Activated T-cell treated with anti-CD3 and anti-CD28 coated beads, Interleukin-2, amount 50 U/mL, for 24 hours (primary cell): ENCODE measurements around the gene IL12RB1.

ENCODE experiments used
- DNase-seq: peaks from one replicate; pipeline ENCODE4 v3.0.0-alpha.2; 2020
- H3K27ac Mint-ChIP-seq: 2 replicates; pipeline ENCODE4 v1.8.0; 2020; ENCODE audit warnings: mild to moderate bottlenecking, mixed read lengths
- H3K27me3 Mint-ChIP-seq: 2 replicates; pipeline ENCODE4 v1.8.0; 2020; ENCODE audit warnings: mixed read lengths
- H3K36me3 Mint-ChIP-seq: 2 replicates; pipeline ENCODE4 v1.8.0; 2020; ENCODE audit warnings: low read depth, mixed read lengths
- H3K4me1 Mint-ChIP-seq: 2 replicates; pipeline ENCODE4 v1.8.0; 2020; ENCODE audit warnings: low read depth, mixed read lengths
- H3K4me3 Mint-ChIP-seq: 2 replicates; pipeline ENCODE4 v1.8.0; 2020; ENCODE audit warnings: mild to moderate bottlenecking, moderate library complexity, mixed read lengths
- H3K9me3 Mint-ChIP-seq: 2 replicates; pipeline ENCODE4 v1.8.0; 2020; ENCODE audit warnings: mixed read lengths

The IL12RB1 gene

DNA sequence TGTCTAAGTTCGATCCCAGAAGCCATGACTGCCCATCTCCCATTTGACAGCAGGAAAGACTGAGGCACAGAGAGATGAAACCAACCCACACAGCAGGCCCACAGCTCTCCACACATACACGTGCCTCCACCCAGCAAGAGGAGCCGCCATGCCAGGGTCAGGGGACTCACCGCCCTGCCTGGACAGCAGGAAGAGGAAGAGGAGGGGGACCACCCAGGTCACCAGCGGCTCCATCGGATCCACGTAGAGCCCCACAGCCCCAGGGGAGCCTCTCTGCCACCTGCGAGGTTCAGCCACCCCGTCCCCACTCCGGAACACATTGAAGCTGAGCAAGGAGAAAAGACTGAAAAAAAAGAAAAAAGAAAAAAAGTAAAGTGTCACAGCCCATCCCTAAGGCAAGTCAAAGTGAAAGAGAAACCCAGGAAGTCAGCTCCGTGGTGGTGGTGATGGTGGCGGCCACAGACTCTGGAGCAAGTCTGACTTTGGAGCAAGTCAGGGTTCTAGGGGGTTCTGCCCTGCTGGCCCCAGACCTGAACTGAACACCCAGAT lies at the start of gene IL12RB1:
Gene IL12RB1 (minus strand): TSS at position 345 of the 549 bp plus-strand sequence. CDS start 111 bp downstream, at position 234.
- peak; percentile 72 for DNase-seq

GRCh38 chr19:18135712-18136584 lies 49.2 kb upstream of the IL12RB1 start:
- DNase-seq: no peak
- Mint-ChIP-seq H3K9me3 (no peaks in the 10 kb centered on the region), H3K4me1 (no peaks in the 10 kb centered on the region), H3K4me3 (no peak overlapping the region), H3K27me3 (no peaks in the 10 kb centered on the region), H3K36me3 (peaks cover 71% of the 10 kb centered on the region), H3K27ac (peak overlapping the region; percentile 12)

More for the DNA sequence above, at the start of gene IL12RB1:
- H3K27me3 Mint-ChIP-seq: no peaks in the 10 kb centered on the region
- peaks cover 4% of the 10 kb centered on the region for H3K9me3 Mint-ChIP-seq
- peaks cover 66% of the 10 kb centered on the region for H3K4me1 Mint-ChIP-seq
- H3K36me3 Mint-ChIP-seq: peaks cover 21% of the 10 kb centered on the region
- H3K27ac Mint-ChIP-seq: peak within 1 kb of the TSS; percentile 99
- H3K4me3 Mint-ChIP-seq: peak within 1 kb of the TSS; percentile 95

DNA sequence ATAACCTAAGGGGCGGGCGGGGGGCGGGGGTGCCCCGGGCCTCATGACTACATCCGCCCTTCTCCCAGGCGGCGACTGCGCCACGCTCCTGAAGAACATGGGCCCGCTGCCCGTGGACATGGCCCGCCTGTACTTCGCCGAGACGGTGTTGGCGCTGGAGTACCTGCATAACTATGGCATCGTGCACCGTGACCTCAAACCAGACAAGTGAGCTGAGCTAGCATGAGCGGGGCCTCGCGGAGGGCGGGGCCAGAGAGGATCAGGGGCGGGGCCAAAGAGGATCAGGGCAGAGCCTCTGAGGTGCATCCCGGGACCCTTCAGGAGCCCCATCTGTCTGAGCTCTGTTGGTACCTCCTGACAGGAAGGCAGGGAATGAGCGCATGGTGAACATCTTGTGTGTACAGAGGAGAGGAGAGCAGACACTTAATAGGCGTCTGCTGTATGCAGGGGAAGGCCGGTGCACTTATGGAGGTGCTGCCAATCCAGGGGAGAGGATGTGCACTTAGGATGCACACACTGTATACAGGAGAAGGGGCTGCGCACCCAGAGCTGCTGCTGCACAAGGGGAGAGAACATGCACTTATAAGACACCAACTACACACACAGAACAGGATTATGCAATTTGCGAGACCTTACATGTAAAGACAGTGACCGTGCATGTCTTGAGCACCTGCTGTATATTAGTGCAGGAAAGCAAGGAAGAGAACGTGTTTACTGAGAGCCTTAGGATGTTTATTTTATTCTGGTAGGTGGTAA lies 45.3 kb upstream of the IL12RB1 start:
- no peaks in the 10 kb centered on the region for H3K9me3 Mint-ChIP-seq
- no peak overlapping the region for H3K4me3 Mint-ChIP-seq
- no peak for DNase-seq
- no peaks in the 10 kb centered on the region for H3K27me3 Mint-ChIP-seq
- peaks cover 76% of the 10 kb centered on the region for H3K36me3 Mint-ChIP-seq
- no peaks in the 10 kb centered on the region for H3K4me1 Mint-ChIP-seq
- no peak overlapping the region for H3K27ac Mint-ChIP-seq

GRCh38 chr19:18130523-18131242 lies 43.9 kb upstream of the IL12RB1 start:
- Mint-ChIP-seq H3K4me3 (no peak overlapping the region), H3K9me3 (no peaks in the 10 kb centered on the region), H3K4me1 (no peaks in the 10 kb centered on the region), H3K27ac (no peak overlapping the region), H3K36me3 (peaks cover 72% of the 10 kb centered on the region), H3K27me3 (no peaks in the 10 kb centered on the region)
- no peak for DNase-seq

- no peak overlapping the region for H3K4me3 Mint-ChIP-seq
- no peak for DNase-seq
- no peaks in the 10 kb centered on the region for H3K4me1 Mint-ChIP-seq
- H3K36me3 Mint-ChIP-seq: peaks cover 74% of the 10 kb centered on the region
- no peaks in the 10 kb centered on the region for H3K9me3 Mint-ChIP-seq
- H3K27ac Mint-ChIP-seq: no peak overlapping the region
- no peaks in the 10 kb centered on the region for H3K27me3 Mint-ChIP-seq
These were observed 42.1 kb upstream of the IL12RB1 start for GRCh38 chr19:18128805-18129204.

GRCh38 chr19:18128044-18128443 lies 41.3 kb upstream of the IL12RB1 start:
- Mint-ChIP-seq H3K4me1 (no peaks in the 10 kb centered on the region), H3K36me3 (peaks cover 80% of the 10 kb centered on the region), H3K4me3 (no peak overlapping the region), H3K9me3 (no peaks in the 10 kb centered on the region), H3K27ac (peak overlapping the region; percentile 55), H3K27me3 (no peaks in the 10 kb centered on the region)
- no peak for DNase-seq

DNA sequence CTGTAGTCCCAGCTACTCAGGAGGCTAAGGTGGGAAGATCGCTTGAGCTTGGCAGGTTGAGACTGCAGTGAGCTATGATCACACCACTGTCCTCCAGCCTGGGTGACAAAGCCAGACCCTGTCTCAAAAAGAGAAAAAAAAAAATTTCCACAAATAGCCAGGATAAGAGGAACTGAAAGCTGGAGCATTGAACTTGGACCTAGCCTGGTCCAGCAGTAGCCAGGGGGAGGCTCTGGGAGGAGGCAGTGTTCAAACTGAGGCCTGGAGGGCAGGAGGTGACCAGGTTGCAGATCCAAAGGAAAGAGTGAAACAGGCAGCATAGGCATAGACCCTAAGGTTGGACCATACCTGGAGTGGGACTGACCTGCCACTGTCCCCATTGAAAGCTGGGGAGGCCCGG lies 39.4 kb upstream of the IL12RB1 start:
- Mint-ChIP-seq H3K36me3 (peaks cover 82% of the 10 kb centered on the region), H3K9me3 (no peaks in the 10 kb centered on the region), H3K4me1 (no peaks in the 10 kb centered on the region), H3K27me3 (no peaks in the 10 kb centered on the region), H3K4me3 (no peak overlapping the region), H3K27ac (peak overlapping the region; percentile 28)
- no peak for DNase-seq

- no peak for DNase-seq
- H3K4me3 Mint-ChIP-seq: no peak overlapping the region
- no peaks in the 10 kb centered on the region for H3K27me3 Mint-ChIP-seq
- no peak overlapping the region for H3K27ac Mint-ChIP-seq
- peaks cover 64% of the 10 kb centered on the region for H3K36me3 Mint-ChIP-seq
- H3K9me3 Mint-ChIP-seq: no peaks in the 10 kb centered on the region
- H3K4me1 Mint-ChIP-seq: peaks cover 20% of the 10 kb centered on the region
These were observed 37.1 kb upstream of the IL12RB1 start for GRCh38 chr19:18123819-18124218.

- peaks cover 24% of the 10 kb centered on the region for H3K4me1 Mint-ChIP-seq
- no peaks in the 10 kb centered on the region for H3K27me3 Mint-ChIP-seq
- H3K36me3 Mint-ChIP-seq: peaks cover 59% of the 10 kb centered on the region
- H3K9me3 Mint-ChIP-seq: no peaks in the 10 kb centered on the region
- H3K27ac Mint-ChIP-seq: peak overlapping the region; percentile 71
- no peak for DNase-seq
- no peak overlapping the region for H3K4me3 Mint-ChIP-seq
These were observed 36.4 kb upstream of the IL12RB1 start for GRCh38 chr19:18122860-18123795.

- no peak for DNase-seq
- no peaks in the 10 kb centered on the region for H3K27me3 Mint-ChIP-seq
- peaks cover 56% of the 10 kb centered on the region for H3K36me3 Mint-ChIP-seq
- H3K27ac Mint-ChIP-seq: peak overlapping the region; percentile 71
- no peaks in the 10 kb centered on the region for H3K9me3 Mint-ChIP-seq
- H3K4me1 Mint-ChIP-seq: peaks cover 25% of the 10 kb centered on the region
- H3K4me3 Mint-ChIP-seq: no peak overlapping the region
These were observed 35.7 kb upstream of the IL12RB1 start for GRCh38 chr19:18122424-18122823.

DNA sequence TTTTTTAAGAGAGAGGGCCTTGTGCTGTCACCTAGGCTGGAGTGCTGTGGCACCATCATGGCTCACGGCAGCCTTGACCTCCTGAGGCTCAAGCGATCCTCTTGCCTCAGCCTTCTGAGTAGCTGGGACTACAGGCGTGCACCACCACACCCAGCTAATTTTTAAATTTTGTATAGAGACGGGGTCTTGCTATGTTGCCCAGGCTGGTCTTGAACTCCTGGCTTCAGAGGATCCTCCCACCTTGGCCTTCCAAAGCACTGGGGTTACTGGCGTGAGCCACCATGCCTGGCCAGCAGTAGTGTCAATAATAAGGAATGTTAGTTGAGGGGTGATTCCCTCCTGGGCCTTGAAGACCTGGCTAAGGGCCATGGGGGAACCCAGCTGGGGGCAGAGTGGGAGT lies 34.4 kb upstream of the IL12RB1 start:
- Mint-ChIP-seq H3K27ac (peak overlapping the region; percentile 91), H3K36me3 (peaks cover 54% of the 10 kb centered on the region), H3K4me1 (peaks cover 31% of the 10 kb centered on the region), H3K27me3 (no peaks in the 10 kb centered on the region), H3K9me3 (no peaks in the 10 kb centered on the region), H3K4me3 (no peak overlapping the region)
- no peak for DNase-seq

DNA sequence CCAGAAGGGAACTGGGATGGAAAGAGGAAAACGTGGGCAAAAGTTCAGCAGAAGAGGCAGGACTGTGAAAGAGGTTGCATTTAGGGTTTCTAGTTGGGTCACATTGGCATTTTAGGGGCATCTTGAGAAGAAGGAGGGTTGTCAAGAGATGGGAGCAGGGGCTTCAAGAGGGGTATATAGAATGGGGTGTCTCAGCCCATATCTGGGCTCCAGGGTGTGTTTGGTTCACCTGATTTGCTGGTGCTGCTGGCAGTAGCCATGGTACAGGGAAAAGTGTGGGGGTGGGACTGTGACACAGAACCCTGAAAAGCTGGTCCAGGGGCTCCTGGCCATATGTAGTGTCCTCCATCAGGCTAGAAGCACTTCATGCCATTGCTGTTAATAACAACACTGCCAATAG lies 33.4 kb upstream of the IL12RB1 start:
- peaks cover 43% of the 10 kb centered on the region for H3K36me3 Mint-ChIP-seq
- DNase-seq: no peak
- no peaks in the 10 kb centered on the region for H3K9me3 Mint-ChIP-seq
- H3K4me1 Mint-ChIP-seq: peaks cover 31% of the 10 kb centered on the region
- H3K27me3 Mint-ChIP-seq: no peaks in the 10 kb centered on the region
- H3K27ac Mint-ChIP-seq: peak overlapping the region; percentile 91
- peak overlapping the region; percentile 77 for H3K4me3 Mint-ChIP-seq

DNA sequence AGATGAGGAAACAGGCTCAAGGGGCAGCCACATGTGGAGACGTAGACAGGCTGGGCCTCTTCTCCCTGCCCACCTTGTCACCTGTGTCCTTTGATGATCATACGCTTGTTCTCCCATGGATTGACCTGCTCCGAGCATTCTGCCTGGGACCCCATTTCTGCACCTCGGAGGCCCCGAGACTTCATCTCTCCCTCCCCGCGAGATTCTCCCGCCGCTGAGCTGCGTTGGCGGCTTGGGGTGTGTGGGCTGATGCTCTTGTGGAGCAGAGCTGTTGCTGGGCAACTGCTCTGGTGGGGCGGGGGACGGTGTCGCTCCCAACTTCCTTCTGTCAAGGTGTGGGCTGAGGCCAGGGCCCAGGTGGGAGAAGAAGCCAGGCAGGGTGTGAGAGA lies 33.0 kb upstream of the IL12RB1 start:
- peak overlapping the region; percentile 77 for H3K4me3 Mint-ChIP-seq
- peak; percentile 63 for DNase-seq
- H3K27ac Mint-ChIP-seq: peak overlapping the region; percentile 91
- peaks cover 31% of the 10 kb centered on the region for H3K4me1 Mint-ChIP-seq
- no peaks in the 10 kb centered on the region for H3K9me3 Mint-ChIP-seq
- peaks cover 39% of the 10 kb centered on the region for H3K36me3 Mint-ChIP-seq
- H3K27me3 Mint-ChIP-seq: no peaks in the 10 kb centered on the region
